ENCODE results near the gene TMEM154. TPM values are rescaled to one million over a fixed set of nuclear protein-coding genes. Genes with fewer than 3 reads are reported as not detected.
A peak's percentile ranks its signal among the peaks of the same experiment; 100 is the strongest.

TMEM154 gene
- total RNA-seq, 1 experiment from 2014 or later: 2.6 TPM

DNA sequence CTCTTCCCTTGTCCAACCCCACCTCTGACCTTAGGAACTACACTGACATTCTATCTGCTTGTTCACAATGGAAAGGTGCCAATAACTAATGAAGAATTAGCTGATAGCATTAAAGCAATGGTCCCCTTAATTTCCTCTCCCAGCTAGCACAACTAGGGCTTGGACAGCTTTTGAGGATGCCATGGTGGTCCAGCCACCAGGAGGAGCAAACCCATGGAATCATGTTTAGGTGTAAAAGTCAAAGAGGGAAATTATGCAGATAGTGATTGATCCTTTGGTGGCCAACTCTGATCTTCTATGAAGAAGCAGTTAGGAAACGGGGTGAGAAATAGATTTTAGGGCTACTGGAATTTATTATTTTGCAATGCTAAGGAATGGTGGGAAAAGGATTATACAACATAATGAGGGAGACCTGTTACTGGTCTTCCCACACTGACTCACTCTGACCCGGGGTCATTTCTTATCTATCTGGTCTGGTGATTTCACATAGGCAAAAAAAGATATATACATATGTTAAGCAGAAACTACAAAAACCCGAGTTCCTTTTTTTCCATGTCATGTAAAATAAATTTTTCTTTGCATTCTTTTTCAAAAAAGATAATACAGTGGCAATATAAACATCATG, 98.1 kb downstream of the TMEM154 start:
- H3K9me3 ChIP-seq (ENCODE audit: low read depth, low read length, poor library complexity, severe bottlenecking): no peaks in the 10 kb centered on the region

GRCh38 chr4:152579916-152580315, 99.9 kb downstream of the TMEM154 start:
- DNase-seq (ENCODE audit: low spot score): no peak
- no peaks in the 10 kb centered on the region for H3K36me3 ChIP-seq (ENCODE audit: insufficient read depth, low read length, poor library complexity, severe bottlenecking)
- no TSS peak for BruUV-seq (replicated peaks)
- CTCF ChIA-PET: no interaction called here
- intact Hi-C loops (cut with micrococcal nuclease; ENCODE audit: unreplicated experiment): no loop called here
- H3K4me3 ChIP-seq (ENCODE audit: low read depth, low read length, poor library complexity, severe bottlenecking): no peak overlapping the region
- H3K27ac ChIP-seq (ENCODE audit: low read depth, low read length, poor library complexity, severe bottlenecking): no peak overlapping the region
- POLR2A ChIA-PET (ENCODE audit: low non-redundant PET): no interaction called here
- no peaks in the 10 kb centered on the region for H3K27me3 ChIP-seq (replicated peaks; ENCODE audit: insufficient read depth, low read depth, low read length, poor library complexity)
- H3K9me3 ChIP-seq (ENCODE audit: low read depth, low read length, poor library complexity, severe bottlenecking): no peaks in the 10 kb centered on the region
- H3K4me1 ChIP-seq (ENCODE audit: insufficient read depth, low read length, poor library complexity, severe bottlenecking): no peaks in the 10 kb centered on the region
- TF ChIP-seq EZH2 (IDR thresholded peaks at IDR 0.05; ENCODE audit: borderline replicate concordance, low read depth, low read length, poor library complexity, severe bottlenecking): no peak
- TF ChIP-seq, protein P1, sequence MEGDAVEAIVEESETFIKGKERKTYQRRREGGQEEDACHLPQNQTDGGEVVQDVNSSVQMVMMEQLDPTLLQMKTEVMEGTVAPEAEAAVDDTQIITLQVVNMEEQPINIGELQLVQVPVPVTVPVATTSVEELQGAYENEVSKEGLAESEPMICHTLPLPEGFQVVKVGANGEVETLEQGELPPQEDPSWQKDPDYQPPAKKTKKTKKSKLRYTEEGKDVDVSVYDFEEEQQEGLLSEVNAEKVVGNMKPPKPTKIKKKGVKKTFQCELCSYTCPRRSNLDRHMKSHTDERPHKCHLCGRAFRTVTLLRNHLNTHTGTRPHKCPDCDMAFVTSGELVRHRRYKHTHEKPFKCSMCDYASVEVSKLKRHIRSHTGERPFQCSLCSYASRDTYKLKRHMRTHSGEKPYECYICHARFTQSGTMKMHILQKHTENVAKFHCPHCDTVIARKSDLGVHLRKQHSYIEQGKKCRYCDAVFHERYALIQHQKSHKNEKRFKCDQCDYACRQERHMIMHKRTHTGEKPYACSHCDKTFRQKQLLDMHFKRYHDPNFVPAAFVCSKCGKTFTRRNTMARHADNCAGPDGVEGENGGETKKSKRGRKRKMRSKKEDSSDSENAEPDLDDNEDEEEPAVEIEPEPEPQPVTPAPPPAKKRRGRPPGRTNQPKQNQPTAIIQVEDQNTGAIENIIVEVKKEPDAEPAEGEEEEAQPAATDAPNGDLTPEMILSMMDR (conservative IDR thresholded peaks at IDR 0.05; ENCODE audit: low read depth, low read length): no peak

More for the DNA sequence above, 98.1 kb downstream of the TMEM154 start:
- POLR2A ChIA-PET (ENCODE audit: low non-redundant PET): no interaction called here
- no peaks in the 10 kb centered on the region for H3K4me1 ChIP-seq (ENCODE audit: insufficient read depth, low read length, poor library complexity, severe bottlenecking)
- CTCF ChIA-PET: no interaction called here
- no peaks in the 10 kb centered on the region for H3K27me3 ChIP-seq (replicated peaks; ENCODE audit: insufficient read depth, low read depth, low read length, poor library complexity)
- H3K4me3 ChIP-seq (ENCODE audit: low read depth, low read length, poor library complexity, severe bottlenecking): no peak overlapping the region
- no peak overlapping the region for H3K27ac ChIP-seq (ENCODE audit: low read depth, low read length, poor library complexity, severe bottlenecking)
- DNase-seq (ENCODE audit: low spot score): no peak
- intact Hi-C loops (cut with micrococcal nuclease; ENCODE audit: unreplicated experiment): no loop called here
- H3K36me3 ChIP-seq (ENCODE audit: insufficient read depth, low read length, poor library complexity, severe bottlenecking): no peaks in the 10 kb centered on the region
- no TSS peak for BruUV-seq (replicated peaks)
- no peak for TF ChIP-seq EZH2 (IDR thresholded peaks at IDR 0.05; ENCODE audit: borderline replicate concordance, low read depth, low read length, poor library complexity, severe bottlenecking)
- TF ChIP-seq, protein P1 (conservative IDR thresholded peaks at IDR 0.05; ENCODE audit: low read depth, low read length): peak; percentile 40; the same call in 1 of the 2 replicates

DNA sequence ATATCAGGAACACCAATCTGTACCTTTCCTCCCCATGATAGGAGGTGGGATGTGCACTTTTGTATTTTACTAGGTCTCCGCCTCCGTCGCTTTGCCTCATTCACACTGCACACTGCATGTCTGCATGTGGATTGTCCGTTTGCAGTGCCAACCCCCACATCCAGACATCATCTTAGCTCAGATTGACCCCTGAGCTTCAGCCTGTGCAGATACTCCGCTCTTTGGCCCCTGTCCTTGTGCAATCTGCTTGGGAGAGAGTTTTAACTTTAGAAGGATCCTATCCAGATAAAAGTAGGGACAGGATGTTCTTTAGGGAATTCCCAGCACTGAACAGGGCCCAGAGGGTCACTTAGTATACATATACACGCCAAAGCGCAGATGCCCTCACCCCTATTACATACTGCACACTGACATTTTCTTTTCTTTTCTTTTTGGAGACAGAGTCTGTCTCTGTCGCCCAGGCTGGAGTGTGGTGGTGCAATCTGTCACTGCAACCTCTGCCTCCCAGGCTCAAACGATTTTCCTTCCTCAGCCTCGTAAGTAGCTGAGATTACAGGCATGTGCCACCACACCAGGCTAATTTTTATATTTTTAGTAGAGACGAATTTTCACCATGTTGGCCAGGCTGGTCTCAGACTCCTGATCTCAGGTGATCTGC, 100.6 kb downstream of the TMEM154 start:
- Histone ChIP-seq H3K9me3 (ENCODE audit: low read depth, low read length, poor library complexity, severe bottlenecking) (no peaks in the 10 kb centered on the region), H3K4me1 (ENCODE audit: insufficient read depth, low read length, poor library complexity, severe bottlenecking) (no peaks in the 10 kb centered on the region), H3K36me3 (ENCODE audit: insufficient read depth, low read length, poor library complexity, severe bottlenecking) (no peaks in the 10 kb centered on the region), H3K27me3 (replicated peaks; ENCODE audit: insufficient read depth, low read depth, low read length, poor library complexity) (no peaks in the 10 kb centered on the region), H3K27ac (ENCODE audit: low read depth, low read length, poor library complexity, severe bottlenecking) (no peak overlapping the region), H3K4me3 (ENCODE audit: low read depth, low read length, poor library complexity, severe bottlenecking) (no peak overlapping the region)
- POLR2A ChIA-PET (ENCODE audit: low non-redundant PET): no interaction called here
- no TSS peak for BruUV-seq (replicated peaks)
- intact Hi-C loops (cut with micrococcal nuclease; ENCODE audit: unreplicated experiment): no loop called here
- no peak for DNase-seq (ENCODE audit: low spot score)
- CTCF ChIA-PET: no interaction called here
- TF ChIP-seq, protein P1 (conservative IDR thresholded peaks at IDR 0.05; ENCODE audit: low read depth, low read length): no peak
- no peak for TF ChIP-seq EZH2 (IDR thresholded peaks at IDR 0.05; ENCODE audit: borderline replicate concordance, low read depth, low read length, poor library complexity, severe bottlenecking)

Data from A673 (cell line).